ENCODE results near the gene GPRIN1.
"Not testable (repeated sequence)": the region's sequence is repeated elsewhere in the genome, so short reads cannot be mapped to it uniquely, and the experiment has no call there.

GPRIN1 gene

GRCh38 chr5:176565760-176566288, 44.1 kb downstream of the GPRIN1 start:
- DNase-seq: no peak

- no peak for DNase-seq
Measured at GRCh38 chr5:176564002-176564401, 46.0 kb downstream of the GPRIN1 start.

- no peak for DNase-seq
Measured at GRCh38 chr5:176562189-176562588, 47.8 kb downstream of the GPRIN1 start.

GRCh38 chr5:176561259-176561658, 48.7 kb downstream of the GPRIN1 start:
- DNase-seq: no peak

- no peak for DNase-seq
Measured at GRCh38 chr5:176560364-176560763, 49.6 kb downstream of the GPRIN1 start.

- DNase-seq: no peak
Measured at GRCh38 chr5:176559683-176560082, 50.3 kb downstream of the GPRIN1 start.

GRCh38 chr5:176557846-176558245, 52.1 kb downstream of the GPRIN1 start:
- DNase-seq: no peak

- no peak for DNase-seq
Measured at GRCh38 chr5:176553260-176554085, 56.5 kb downstream of the GPRIN1 start.

- no peak for DNase-seq
Measured at GRCh38 chr5:176552332-176552869, 57.6 kb downstream of the GPRIN1 start.

GRCh38 chr5:176550937-176551336, 59.0 kb downstream of the GPRIN1 start:
- DNase-seq: not testable (repeated sequence)

- no peak for DNase-seq
Measured at GRCh38 chr5:176550275-176550831, 59.6 kb downstream of the GPRIN1 start.

GRCh38 chr5:176549871-176550270, 60.1 kb downstream of the GPRIN1 start:
- no peak for DNase-seq

GRCh38 chr5:176548967-176549444, 61.0 kb downstream of the GPRIN1 start, which contains the start of gene CDHR2:
Gene CDHR2, plus strand, starts transcription at chr5:176549342. Its CDS starts 16,011 bp downstream, at chr5:176565353.
- no peak for DNase-seq

- no peak for DNase-seq
Measured at GRCh38 chr5:176547802-176548201, 62.2 kb downstream of the GPRIN1 start.

Data from HCEC 1CT (cell line).